Activated CD4-positive, alpha-beta T cell treated with anti-CD3 and anti-CD28 coated beads, Interleukin-2, amount 10 ng/mL, durations not matched to agents 7 days and 5 days (primary cell): Measurements from ENCODE around the gene FBXO3. TPM values are rescaled to one million over a fixed set of nuclear protein-coding genes. Genes with fewer than 3 reads are reported as not detected.

Source experiments
- CTCF ChIA-PET: fragments of 350-600 bp; sonication (Branson Sonifier 250); formaldehyde crosslinking; loops from one replicate; lab custom pipeline; 2021; ENCODE audit warnings: antibody characterized with exemption; lab: Charles Lee
- POLR2A ChIA-PET: fragments of 350-600 bp; sonication (Branson Sonifier 250); formaldehyde crosslinking; loops from one replicate; lab custom pipeline; 2021; ENCODE audit warnings: antibody characterized with exemption; lab: Charles Lee
- DNase-seq: peaks from one replicate; pipeline ENCODE4 v3.0.0-alpha.2; 2020
- H3K27ac Mint-ChIP-seq: one replicate; pipeline ENCODE4 v1.8.0; 2021; ENCODE audit warnings: mild to moderate bottlenecking, moderate library complexity, mixed read lengths
- H3K27me3 Mint-ChIP-seq: one replicate; pipeline ENCODE4 v1.8.0; 2021; ENCODE audit warnings: mixed read lengths
- H3K36me3 Mint-ChIP-seq: one replicate; pipeline ENCODE4 v1.8.0; 2021; ENCODE audit warnings: low read depth, mixed read lengths
- H3K4me1 Mint-ChIP-seq: one replicate; pipeline ENCODE4 v1.8.0; 2021; ENCODE audit warnings: mixed read lengths
- H3K4me3 Mint-ChIP-seq: one replicate; pipeline ENCODE4 v1.8.0; 2021; ENCODE audit warnings: mild to moderate bottlenecking, moderate library complexity, mixed read lengths
- H3K9me3 Mint-ChIP-seq: one replicate; pipeline ENCODE4 v1.8.0; 2021; ENCODE audit warnings: mixed read lengths
- total RNA-seq, 2 experiments: library from RNA; stranded (reverse); gene quantifications; one replicate each; pipeline ENCODE4 v1.2.3, GENCODE V29; 2021

Gene FBXO3
- total RNA-seq, 2 experiments from 2014 or later, result 22.7 to 24.2 TPM

DNA sequence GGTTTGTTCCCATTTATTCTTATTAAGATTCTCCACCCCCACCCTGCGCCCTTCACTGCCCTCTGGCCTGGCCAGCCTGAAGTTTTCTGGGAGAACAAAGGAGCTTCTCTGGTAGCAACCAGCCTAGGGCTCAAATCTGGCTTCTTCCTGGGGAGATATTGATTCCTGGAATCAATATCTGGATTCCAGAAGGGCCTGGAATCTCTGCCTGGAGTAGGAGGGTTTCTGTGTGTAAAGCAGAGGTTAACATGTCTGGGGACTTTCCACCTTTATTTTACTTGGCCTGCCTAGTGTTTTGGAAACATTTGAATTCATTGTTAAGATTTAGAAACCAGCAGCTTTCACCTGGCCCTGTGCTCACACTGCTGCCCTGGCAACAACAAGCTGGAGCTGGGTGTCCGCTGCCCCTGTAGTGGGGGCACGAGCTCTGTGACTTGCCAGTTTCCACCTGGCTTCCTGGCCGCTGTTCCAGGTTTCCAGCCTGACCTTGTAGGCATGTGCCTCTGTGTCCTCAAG lies 79.2 kb downstream of the FBXO3 start:
- Mint-ChIP-seq H3K27me3 (peaks cover 27% of the 10 kb centered on the region), H3K4me1 (peaks cover 15% of the 10 kb centered on the region), H3K27ac (no peak overlapping the region), H3K9me3 (no peaks in the 10 kb centered on the region), H3K4me3 (no peak overlapping the region), H3K36me3 (no peaks in the 10 kb centered on the region)
- ChIA-PET POLR2A (no interaction called here), CTCF (interaction anchor here (1.0 kb wide), 1 partner anchor 10 kb away, joined by 3 read pairs; no protein-coding TSS in a partner anchor)
- DNase-seq, result no peak

DNA sequence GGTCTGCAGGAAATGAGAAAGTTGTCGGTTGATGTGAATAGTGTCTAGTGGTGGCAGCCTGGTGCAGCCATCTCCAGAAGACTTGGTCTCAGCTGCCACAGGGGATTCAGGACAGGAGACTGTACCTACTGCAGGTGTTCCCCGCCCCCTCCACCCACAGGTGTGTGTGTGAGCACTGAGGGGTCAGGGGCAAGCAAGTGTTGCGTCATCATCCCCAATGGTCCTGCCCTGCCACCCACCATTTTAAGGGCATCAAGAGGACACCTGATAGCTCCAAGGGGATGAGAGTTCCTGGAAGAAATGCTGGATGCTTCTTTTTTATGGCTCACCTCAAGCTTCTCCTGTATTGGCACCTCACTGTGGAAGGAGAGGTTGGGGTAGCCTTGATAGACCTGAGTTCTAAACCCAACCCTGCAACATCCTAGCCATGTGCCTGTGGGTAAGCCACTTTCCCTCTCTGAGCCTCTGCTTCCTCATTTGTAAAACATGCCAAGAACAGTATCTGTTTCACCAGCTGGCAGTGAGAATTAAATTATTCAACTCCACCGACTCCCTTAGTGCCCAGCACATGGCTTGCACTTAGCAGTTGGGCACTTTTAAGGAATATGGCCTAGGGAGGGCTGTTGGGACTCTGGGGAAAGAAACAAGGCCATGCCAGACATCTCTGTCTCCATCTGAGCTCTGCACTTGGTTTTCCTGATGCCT lies 79.8 kb downstream of the FBXO3 start:
- no peak for DNase-seq
- Mint-ChIP-seq H3K9me3 (no peaks in the 10 kb centered on the region), H3K27me3 (peaks cover 24% of the 10 kb centered on the region), H3K27ac (no peak overlapping the region), H3K4me3 (no peak overlapping the region), H3K4me1 (peaks cover 10% of the 10 kb centered on the region), H3K36me3 (no peaks in the 10 kb centered on the region)
- POLR2A ChIA-PET, result no interaction called here
- CTCF ChIA-PET, result interaction anchor here (0.6 to 1.8 kb wide), 2 partner anchors 30 to 368 kb away, joined by 4 to 5 read pairs; no protein-coding TSS in a partner anchor

DNA sequence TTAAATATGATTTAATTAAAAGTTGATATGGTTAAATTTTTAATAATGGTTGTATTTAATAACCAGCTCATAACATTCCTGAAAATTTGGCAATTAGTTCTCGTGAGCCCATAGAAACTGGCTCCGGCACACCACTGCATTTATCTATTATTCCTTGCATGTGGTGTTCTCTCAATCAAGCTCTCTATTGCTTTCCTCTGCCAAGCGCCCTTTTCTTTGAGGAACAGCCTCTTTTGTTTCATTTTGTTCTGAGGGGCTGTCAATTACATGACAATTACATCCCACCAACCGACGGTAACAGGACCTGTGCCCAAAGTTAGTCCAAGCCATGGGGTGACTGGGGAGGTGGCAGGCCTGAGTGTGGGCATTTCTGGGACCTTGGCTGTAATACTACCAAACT lies 81.8 kb downstream of the FBXO3 start:
- no peak for DNase-seq
- H3K4me3 Mint-ChIP-seq, result no peak overlapping the region
- H3K27me3 Mint-ChIP-seq, result peaks cover 16% of the 10 kb centered on the region
- H3K27ac Mint-ChIP-seq, result no peak overlapping the region
- H3K9me3 Mint-ChIP-seq, result peaks cover under 1% of the 10 kb centered on the region
- H3K36me3 Mint-ChIP-seq, result no peaks in the 10 kb centered on the region
- ChIA-PET POLR2A (interaction anchor here (0.5 kb wide), 1 partner anchor 13 kb away, joined by 3 read pairs; no protein-coding TSS in a partner anchor), CTCF (interaction anchor here (0.8 to 1.8 kb wide), 3 partner anchors 23 to 82 kb away, joined by 3 to 5 read pairs (median 3); partner anchors contain the start of gene FBXO3)
- H3K4me1 Mint-ChIP-seq, result peaks cover 8% of the 10 kb centered on the region

DNA sequence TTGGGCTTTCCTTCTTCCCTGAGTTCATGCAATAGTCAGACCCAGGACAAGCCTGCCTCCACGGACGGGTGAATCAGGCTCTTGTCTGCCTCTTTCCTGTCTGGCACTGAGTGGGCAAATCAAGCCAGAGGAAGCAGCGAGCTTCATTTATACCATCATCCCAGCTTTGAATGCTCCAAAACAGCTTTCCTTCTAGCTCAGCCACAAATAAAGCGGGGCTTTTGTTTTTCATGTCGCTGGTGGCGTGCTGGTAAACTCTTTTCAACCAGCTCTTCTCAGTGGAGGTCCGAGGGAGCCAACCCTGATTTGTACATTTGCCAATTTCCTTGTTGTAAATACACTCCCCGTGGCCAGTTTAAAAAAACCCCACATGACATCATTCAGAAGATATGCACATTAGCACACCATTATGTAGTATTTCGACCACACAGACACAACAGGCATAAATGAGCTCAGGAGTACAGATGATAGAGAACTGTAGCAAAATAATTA lies 82.3 kb downstream of the FBXO3 start:
- H3K27me3 Mint-ChIP-seq, result peaks cover 11% of the 10 kb centered on the region
- H3K4me3 Mint-ChIP-seq, result no peak overlapping the region
- H3K27ac Mint-ChIP-seq, result no peak overlapping the region
- ChIA-PET POLR2A (interaction anchor here (0.5 kb wide), 1 partner anchor 13 kb away, joined by 3 read pairs; no protein-coding TSS in a partner anchor), CTCF (interaction anchor here (0.8 to 1.1 kb wide), 2 partner anchors 24 to 83 kb away, joined by 3 read pairs; partner anchors contain the start of gene FBXO3)
- H3K9me3 Mint-ChIP-seq, result peaks cover 4% of the 10 kb centered on the region
- H3K36me3 Mint-ChIP-seq, result no peaks in the 10 kb centered on the region
- no peak for DNase-seq
- H3K4me1 Mint-ChIP-seq, result peaks cover 5% of the 10 kb centered on the region

DNA sequence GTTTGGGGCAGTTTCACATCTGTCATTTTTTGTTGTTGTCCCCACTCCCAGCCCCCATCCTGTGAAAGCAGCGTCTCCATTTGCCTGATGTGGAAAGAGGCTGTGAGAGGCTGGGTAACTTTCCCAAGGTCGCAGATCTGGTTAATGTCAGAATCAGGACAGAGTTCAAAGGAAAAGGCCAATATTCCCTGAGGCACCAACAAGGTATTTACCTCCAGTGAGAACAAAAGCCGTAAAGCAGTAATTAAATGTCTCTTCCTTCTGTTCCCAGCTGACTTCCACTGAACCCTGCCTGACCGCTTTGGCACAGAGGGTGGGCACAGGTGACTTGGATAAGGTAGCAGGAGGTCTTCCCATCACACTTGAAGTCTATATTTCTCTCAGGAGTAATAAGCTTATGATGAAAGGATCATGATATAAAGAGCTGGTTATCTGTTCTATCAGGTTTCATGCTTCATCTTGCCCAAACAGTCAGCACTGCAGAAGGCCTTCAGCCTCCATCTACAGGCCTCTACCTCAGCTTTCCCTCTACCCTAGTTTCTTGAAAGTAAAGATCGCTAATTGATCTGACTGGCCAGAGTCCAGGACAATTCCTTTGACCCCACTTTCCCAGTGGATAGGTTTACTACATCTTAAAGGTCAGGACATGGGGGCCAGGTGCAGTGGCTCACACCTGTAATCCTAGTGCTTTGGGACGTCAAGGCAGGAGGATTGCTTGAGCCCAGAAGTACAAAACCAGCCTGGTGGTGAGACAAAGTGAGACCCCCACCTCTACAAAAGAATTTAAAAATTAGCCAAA lies 83.1 kb downstream of the FBXO3 start:
- Mint-ChIP-seq H3K27ac (no peak overlapping the region), H3K4me3 (no peak overlapping the region)
- CTCF ChIA-PET, result interaction anchor here (0.6 to 1.4 kb wide), 4 partner anchors 14 to 220 kb away, joined by 3 to 7 read pairs (median 3); partner anchors contain the start of gene FBXO3

More for the DNA sequence above, 83.1 kb downstream of the FBXO3 start:
- Mint-ChIP-seq H3K4me1 (peaks cover 2% of the 10 kb centered on the region), H3K9me3 (peaks cover 4% of the 10 kb centered on the region), H3K36me3 (no peaks in the 10 kb centered on the region), H3K27me3 (peaks cover 4% of the 10 kb centered on the region)
- POLR2A ChIA-PET, result no interaction called here
- no peak for DNase-seq

Other genes with a start within 250 kb of the FBXO3 start
- gene C11orf91, start 73.7 kb downstream of the FBXO3 start, total RNA-seq, result under 1 TPM; 0.25 to 0.27 TPM
- 10 to 100 TPM; 97.2 to 97.4 TPM for gene CD59, start 38.1 kb downstream of the FBXO3 start, total RNA-seq
- not detected for gene LMO2, start 117.6 kb upstream of the FBXO3 start, total RNA-seq